IMR-90 (cell line): Measurements from ENCODE around the gene ERC2. TPM values are rescaled to one million over a fixed set of nuclear protein-coding genes. Genes with fewer than 3 reads are reported as not detected.

Experiments
- BHLHE40 ChIP-seq: fragments of 150-350 bp; IDR thresholded peaks from 2 replicates; pipeline ENCODE4 v1.6.1; 2016; ENCODE audit warnings: mild to moderate bottlenecking, low read depth, low read length
- CHD1 ChIP-seq: IDR thresholded peaks from 2 replicates; pipeline ENCODE4 v1.6.1; 2012; ENCODE audit warnings: low read depth, low read length, improper control_type of control experiment
- NFE2L2 ChIP-seq: fragments of 150-350 bp; IDR thresholded peaks from 2 replicates; pipeline ENCODE4 v1.6.1; 2016; ENCODE audit warnings: low read depth, mild to moderate bottlenecking, low read length
- RFX5 ChIP-seq: IDR thresholded peaks from 2 replicates; pipeline ENCODE4 v1.8.0; 2012; ENCODE audit warnings: low read depth, mild to moderate bottlenecking, low read length, moderate library complexity
- polyA plus RNA-seq, 3 experiments: library from polyadenylated mRNA; depleted of rRNA; stranded (reverse); fragments of >200 nt; gene quantifications; 2 replicates each; pipeline ENCODE4 v1.2.3, GENCODE V29; 2012; ENCODE audit warnings: low replicate concordance in 1 of 3
- total RNA-seq: library from RNA; depleted of rRNA; stranded (reverse); fragments of >200 nt; gene quantifications from 2 replicates; pipeline ENCODE4 v1.2.3, GENCODE V29; 2012

Gene ERC2
- total and polyA plus RNA-seq, 2 of the 4 experiments (the other 2 are of a cell fraction), result 0.17 to 0.18 TPM

DNA sequence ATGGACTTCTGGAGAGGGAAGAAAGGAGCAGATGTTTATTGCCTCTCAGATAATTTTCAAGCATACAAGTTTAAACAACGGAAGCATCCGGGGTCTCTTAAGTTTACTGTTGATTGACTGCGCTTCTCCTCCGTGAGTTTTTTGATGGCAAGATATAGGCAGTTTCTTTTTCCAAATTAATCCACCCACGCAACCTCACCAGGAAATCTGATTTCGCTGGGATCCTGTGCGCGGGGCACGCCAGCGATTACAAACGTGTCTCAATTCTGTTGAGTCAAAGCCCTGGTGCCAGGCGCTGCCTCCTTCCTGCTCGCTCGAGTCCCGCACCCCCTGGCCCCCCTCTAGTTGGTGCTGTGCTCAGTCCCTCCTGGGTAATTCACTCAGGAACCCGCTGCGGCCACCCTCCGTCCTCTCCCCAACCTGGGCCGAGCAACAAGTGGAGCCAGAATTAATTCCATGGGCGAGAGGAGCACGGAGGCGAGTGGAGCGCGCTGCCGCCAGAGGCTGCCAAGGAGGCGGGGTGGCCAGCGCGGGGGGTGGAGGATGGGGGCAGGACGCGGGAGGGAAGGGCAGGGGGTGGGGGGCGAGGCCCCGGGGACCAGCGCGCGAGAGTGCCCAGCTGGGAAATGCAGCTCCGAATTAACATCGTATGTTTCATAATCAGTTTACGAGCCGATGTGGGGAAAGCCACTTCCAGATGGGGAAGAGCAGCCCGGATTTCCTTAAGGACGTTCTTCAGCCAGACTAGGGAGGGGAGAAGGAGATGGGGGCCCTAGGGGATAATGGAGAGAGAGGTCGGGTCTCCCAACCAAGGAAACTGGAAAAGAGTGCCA, 987.1 kb downstream of the ERC2 start (continued):
- peak; percentile 66 for TF ChIP-seq BHLHE40
- no peak for TF ChIP-seq RFX5
- TF ChIP-seq CHD1, result peak; percentile 89; the same call in 1 of the 2 replicates
- TF ChIP-seq NFE2L2, result no peak
